Suppressor macrophage treated with lipopolysaccharide for 1 hour (primary cell): ENCODE results near the gene BACH2.
A peak's percentile ranks its signal among the peaks of the same experiment; 100 is the strongest.

Source experiments
- DNase-seq, 3 donors: peaks; one replicate each; pipeline ENCODE4 v3.0.0-alpha.2; 2020 to 2022

The BACH2 gene

GRCh38 chr6:90021711-90022110 lies 274.9 kb downstream of the BACH2 start:
- DNase-seq, result peak in 2 of 3 donors; percentile 8 to 20

GRCh38 chr6:90020746-90021145 lies 275.9 kb downstream of the BACH2 start:
- no peak for DNase-seq

GRCh38 chr6:90019216-90019615 lies 277.4 kb downstream of the BACH2 start:
- no peak for DNase-seq

GRCh38 chr6:90015883-90016282 lies 280.8 kb downstream of the BACH2 start:
- no peak for DNase-seq

- no peak for DNase-seq
Measured at GRCh38 chr6:90008908-90009501, 287.6 kb downstream of the BACH2 start.

DNA sequence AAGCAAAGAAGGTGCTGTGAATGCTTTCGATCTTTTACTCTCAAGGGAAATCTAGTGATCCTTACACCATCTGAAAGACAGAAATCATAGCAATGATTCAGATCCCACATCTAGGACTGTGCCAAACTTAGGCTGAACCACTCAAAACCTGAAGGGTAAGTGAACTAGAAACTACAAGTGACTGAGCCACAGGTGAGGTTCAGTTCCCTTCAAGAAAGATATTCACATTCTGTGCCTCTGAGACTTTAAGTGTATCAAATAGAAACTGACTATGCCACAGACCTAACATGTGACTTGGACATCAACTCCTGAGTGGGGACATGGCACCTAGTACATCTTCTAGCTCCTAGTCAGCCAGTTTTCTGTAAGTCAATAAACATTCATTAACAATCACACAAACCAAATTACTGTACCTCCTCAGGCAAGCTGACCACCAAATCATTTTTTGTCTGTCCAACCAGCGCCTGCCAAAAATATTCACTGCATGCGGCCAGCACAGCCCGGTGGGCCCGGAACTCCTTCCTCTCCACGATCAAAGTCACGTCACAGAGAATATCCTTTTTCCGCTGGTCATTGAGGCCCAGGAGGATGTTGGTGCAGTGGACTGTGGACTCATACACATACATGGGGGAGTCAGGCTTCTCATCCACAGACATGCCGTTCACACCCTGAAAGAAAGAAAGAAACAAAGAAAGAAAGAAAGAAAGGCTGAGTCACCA lies 288.3 kb downstream of the BACH2 start:
- DNase-seq, result no peak

- no peak for DNase-seq
Measured at GRCh38 chr6:90005048-90005827, 291.4 kb downstream of the BACH2 start.

DNA sequence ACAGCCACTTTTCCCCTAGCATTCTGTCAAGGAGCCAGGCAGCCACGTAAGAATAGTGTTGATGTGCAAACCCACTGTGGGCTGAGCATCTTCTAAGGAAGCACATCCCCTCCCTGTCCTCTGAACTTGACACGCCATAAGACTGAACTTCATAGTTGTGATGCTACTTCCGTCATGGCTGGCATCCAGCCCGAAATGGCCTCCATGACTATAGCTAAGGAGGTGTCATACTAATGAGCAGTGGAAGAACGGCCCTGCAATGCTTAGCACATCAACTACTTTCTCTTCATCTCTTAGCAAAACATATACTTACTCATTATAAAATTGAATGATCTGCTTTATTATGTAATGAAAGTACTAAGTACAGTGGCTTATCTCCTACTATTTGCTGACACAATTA lies 292.1 kb downstream of the BACH2 start:
- no peak for DNase-seq

DNA sequence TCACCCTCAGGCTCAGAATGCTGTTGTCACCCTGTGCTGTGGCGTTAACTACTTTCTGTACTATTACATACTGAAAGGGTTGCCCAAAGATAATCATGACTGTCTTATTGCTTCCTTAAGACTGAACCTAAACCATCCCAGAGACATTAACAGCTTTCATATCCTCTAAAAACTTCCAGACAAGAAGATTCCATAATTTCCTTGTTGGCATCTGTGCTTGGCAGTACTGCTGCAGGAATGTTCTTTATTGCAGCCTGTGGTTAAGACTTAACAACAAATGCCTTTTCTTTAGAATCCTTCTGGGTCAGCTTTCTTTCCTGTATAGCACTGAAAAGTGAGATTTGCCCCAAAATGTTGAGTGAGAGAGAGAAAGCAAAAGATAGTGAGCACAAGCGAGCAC lies 292.7 kb downstream of the BACH2 start:
- no peak for DNase-seq

DNA sequence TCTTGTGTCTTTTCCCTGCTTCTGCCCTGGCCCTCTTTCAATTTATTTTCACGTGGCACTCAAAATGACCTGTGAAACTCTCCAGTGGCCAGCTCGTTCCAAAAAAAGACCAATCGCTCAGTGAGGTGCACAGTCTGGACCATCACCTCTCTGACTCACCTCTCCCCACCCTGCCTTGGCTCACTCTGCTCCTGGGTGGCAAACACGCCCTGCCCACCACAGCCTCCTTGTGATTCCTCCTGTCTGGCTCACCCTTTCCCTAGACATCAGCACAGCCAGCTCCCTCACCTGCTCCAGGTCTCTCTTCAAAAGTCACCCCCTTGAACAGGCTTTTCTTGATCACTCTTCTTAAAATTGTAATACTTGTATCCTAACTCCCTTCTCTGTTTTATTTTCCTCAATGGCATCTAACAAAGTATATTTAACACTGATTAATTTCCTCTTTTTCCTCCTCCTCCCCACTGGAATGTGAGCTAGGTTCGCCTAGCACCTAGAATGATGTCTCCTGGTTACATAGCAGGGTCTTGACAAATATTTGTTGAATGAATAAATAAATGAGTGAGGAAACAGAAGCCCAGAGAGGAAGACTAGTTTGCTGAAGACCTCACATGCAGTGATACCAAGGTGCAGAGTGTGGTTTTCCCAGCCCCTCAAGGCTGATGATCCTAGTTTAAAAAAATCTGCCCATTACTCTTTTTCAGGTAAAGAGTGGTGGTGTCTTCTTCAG lies 293.4 kb downstream of the BACH2 start:
- DNase-seq, result no peak

GRCh38 chr6:90000864-90001731 lies 295.5 kb downstream of the BACH2 start:
- peak; percentile 38 to 44 (median 39) for DNase-seq

DNA sequence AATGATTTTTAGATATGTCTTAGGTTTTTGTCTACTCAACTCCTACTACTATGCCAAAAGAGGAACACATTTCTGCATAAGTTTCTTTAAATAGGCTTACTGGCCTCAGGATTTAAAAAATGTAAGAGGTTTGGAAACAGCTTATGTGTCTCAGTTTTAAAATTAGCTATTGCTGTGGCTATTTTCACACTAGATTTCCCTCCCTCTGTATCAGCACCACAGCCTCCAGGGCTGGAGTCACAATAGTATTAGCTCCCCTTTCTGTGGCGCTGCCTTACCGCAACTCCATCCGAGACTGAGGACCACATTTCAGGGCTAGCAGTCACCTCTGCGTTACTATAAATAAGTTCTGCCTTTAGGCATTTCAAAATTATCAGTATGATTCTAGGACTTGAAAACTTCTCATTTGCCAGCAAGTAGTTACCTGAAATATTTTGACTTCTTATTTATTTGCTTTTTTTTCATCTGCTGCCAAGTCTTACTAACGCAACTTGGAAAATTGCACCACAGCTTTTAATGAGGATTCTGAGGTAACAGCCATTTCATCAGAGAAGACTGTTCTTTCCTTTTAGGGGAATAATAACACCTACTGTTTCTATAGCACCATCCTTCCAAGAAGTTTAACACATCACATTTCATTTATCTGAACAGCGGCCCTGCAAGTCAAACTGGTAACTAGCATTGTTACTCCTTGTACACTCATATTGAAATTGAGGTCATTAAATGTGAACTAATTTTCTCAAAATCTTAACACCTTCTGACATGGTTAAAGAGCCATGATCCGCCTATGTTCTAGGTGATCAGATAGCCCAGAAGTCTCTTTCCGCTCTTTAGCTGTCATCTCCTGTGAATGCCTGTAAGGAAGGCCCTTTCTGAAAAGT lies 296.5 kb downstream of the BACH2 start:
- peak; percentile 6 to 36 (median 34) for DNase-seq

DNA sequence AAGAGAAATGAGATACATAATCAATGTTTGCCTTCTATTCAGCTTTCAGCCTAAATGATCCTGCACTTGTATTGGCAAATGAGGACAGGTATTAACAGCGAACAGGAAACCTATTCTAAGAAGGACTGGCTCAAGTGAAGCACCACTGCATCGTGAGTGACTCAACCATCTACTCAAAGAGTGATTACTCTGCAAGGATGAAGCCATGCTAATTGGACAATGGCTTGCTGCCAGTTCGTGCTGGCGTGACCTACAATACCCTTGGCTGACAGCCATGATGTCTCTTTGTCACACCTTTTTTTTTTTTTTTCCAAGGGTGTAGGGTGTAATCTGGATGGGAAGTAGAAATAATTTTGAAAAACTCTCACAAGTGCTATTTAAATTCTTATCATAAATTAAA lies 297.5 kb downstream of the BACH2 start:
- DNase-seq, result no peak

DNA sequence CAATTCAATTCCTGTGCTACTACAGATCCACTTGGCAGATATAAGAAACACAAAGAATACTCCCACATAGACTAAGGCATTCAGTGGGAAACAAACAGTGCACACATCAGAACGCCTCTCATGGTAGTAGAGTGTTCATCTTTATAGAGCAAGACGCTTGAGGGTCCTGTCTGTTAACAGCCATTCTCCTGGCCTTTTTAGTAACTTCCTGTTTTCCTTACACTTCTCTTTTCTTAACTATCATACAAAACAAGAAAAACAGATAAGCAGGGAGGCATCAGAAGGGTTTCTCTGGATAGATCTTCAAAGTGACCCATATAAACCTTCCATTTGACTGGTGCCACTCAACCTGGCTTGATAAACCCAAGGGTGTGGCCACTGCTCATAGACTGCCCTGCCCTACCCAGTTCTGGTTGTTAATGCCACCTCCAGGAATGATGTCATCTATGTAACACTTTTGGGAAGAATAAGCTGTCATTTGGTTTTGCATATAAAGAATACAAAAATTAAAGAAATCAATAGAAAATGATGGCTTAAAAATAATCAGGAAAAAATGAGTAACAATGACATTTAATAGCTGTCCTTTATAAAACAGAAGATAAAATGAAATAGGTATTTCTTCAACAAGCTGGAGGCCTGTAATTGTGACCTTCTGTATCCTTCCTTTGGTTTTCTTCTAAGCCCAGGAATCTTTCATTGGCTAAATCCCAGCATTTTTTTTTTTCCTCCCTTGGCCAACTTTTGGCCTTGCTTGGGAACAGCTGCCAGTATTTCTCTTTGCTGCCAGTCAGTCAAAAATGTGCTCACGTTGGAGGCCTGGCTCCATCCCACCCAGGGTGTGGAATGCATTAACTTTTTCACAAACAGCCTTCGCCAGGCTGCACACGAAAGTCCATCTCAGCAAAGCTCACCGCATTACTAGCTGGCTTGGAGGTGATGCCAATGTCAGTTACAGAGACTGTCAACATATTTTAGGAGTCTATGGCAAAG lies 298.9 kb downstream of the BACH2 start:
- DNase-seq, result peak; percentile 38 to 54 (median 48)

GRCh38 chr6:89993411-89993810 lies 303.2 kb downstream of the BACH2 start:
- DNase-seq, result no peak

DNA sequence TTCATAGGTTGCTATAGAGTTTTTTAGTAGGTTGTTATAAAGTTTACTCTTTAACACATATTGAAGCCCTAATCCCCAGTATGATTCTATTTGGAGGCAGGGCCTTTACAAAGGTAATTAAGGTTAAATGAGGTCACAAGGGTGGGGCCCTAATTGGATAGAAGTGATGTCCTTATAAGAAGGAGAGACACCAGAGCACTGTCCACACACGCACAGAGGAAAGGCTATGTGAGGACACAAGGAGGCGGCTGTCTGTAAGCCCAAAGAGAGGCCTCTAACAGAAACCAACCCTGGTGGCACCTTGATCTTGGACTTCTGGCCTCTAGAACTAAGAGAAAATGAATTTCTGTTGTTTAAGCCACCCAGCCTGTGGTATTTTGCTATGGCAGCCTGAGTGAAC lies 303.8 kb downstream of the BACH2 start:
- DNase-seq, result no peak

DNA sequence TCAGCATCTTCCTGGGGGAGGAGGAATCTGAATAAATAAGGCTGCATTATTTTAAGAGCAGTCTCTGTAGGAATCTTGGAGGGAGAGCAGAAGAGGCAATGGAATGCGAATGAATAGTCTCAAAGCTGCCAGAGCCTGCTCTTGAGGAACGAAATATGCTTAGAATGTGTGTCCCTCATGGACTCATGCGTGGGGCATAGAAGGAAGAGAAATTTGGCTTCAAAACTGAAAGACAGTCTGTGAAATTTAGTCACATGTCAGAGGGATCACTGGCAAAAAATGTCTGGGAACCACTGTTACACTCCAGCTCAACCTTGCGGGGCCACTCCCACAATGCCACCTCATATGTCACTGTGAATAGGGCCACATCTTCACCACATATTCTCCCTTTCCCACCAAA lies 306.9 kb downstream of the BACH2 start:
- DNase-seq, result no peak

GRCh38 chr6:89987830-89988229 lies 308.8 kb downstream of the BACH2 start:
- DNase-seq, result no peak

- DNase-seq, result no peak
Measured at GRCh38 chr6:89987140-89987539, 309.5 kb downstream of the BACH2 start.

DNA sequence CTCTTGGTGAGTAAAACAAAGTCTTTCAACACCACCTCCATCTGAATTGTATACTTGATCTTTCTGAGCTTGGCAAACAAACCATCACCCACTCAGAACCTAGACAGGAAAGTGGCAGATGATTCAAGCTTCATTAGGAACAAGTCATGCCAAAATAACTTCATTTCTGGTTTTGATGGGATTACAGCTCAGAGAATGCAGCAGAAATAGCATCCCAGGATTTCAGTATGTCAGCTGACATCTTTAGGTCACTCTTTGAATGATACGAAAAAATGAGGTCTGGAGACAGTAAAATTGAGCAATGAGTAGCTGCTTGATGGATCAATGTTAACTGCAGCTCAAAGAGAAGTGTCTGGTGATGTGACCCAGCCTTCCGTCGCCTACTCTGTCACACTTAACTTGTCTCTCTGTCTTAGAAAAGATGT lies 310.0 kb downstream of the BACH2 start:
- peak; percentile 12 to 32 (median 23) for DNase-seq
